Endothelial cell of umbilical vein (primary cell): ENCODE results near the gene HOXB7.
A peak's percentile ranks its signal among the peaks of the same experiment; 100 is the strongest.

Experiments
- CTCF ChIP-seq, 2 donors: IDR thresholded peaks; 1 replicate in 1 of 2; 2 replicates in 1 of 2; pipeline ENCODE4 v1.5.1; 2011; ENCODE audit warnings: low read length in 2 of 2, mild to moderate bottlenecking in 2 of 2, moderate library complexity in 2 of 2, control low read depth in 1 of 2, inconsistent platforms in 1 of 2, low read depth in 1 of 2; ENCODE audit not compliant: insufficient read depth in 1 of 2; ENCODE audit errors: extremely low read depth in 1 of 2
- EZH2 ChIP-seq: IDR thresholded peaks from 2 replicates; pipeline ENCODE4 v1.6.1; 2012; ENCODE audit warnings: borderline replicate concordance, low read depth, mild to moderate bottlenecking, moderate library complexity, low read length, inconsistent platforms; ENCODE audit not compliant: severe bottlenecking
- FOS ChIP-seq: IDR thresholded peaks from 2 replicates; pipeline ENCODE4 v1.6.1; 2011; ENCODE audit warnings: mild to moderate bottlenecking, low read length, moderate library complexity, borderline replicate concordance; ENCODE audit not compliant: insufficient read depth
- GATA2 ChIP-seq: IDR thresholded peaks from 2 replicates; pipeline ENCODE4 v1.7.0; 2011; ENCODE audit warnings: low read depth, mild to moderate bottlenecking, moderate library complexity, mixed read lengths, low read length; ENCODE audit not compliant: insufficient read length, insufficient read depth
- MAX ChIP-seq: IDR thresholded peaks from 2 replicates; pipeline ENCODE4 v1.6.1; 2011; ENCODE audit not compliant: insufficient read depth, insufficient read length
- MYC ChIP-seq: IDR thresholded peaks from one replicate; pipeline ENCODE4 v1.6.1; 2011; ENCODE audit warnings: mild to moderate bottlenecking, low read depth, low read length
- POLR2A ChIP-seq: IDR thresholded peaks from 2 replicates; pipeline ENCODE4 v1.6.1; 2012; ENCODE audit warnings: low read depth, mild to moderate bottlenecking, control low read depth, low read length
- POLR2AphosphoS5 ChIP-seq: IDR thresholded peaks from 2 replicates; pipeline ENCODE4 v1.6.1; 2012; ENCODE audit warnings: low read depth, mild to moderate bottlenecking, control low read depth, low read length, moderate library complexity; ENCODE audit not compliant: insufficient read depth

GRCh38 chr17:48646183-48647102 is 35.6 kb upstream of the HOXB7 start:
- TF ChIP-seq CTCF (IDR thresholded peaks at IDR 0.05; ENCODE audit: extremely low read depth in 1 of 2, insufficient read depth in 1 of 2, low read depth in 1 of 2, low read length in 2 of 2) (no peak), POLR2A (no peak), POLR2AphosphoS5 (no peak), EZH2 (peak; percentile 38), MYC (no peak), FOS (no peak), GATA2 (no peak), MAX (no peak)
